Measurements from ENCODE around the gene NUDT14.

Gene NUDT14

DNA sequence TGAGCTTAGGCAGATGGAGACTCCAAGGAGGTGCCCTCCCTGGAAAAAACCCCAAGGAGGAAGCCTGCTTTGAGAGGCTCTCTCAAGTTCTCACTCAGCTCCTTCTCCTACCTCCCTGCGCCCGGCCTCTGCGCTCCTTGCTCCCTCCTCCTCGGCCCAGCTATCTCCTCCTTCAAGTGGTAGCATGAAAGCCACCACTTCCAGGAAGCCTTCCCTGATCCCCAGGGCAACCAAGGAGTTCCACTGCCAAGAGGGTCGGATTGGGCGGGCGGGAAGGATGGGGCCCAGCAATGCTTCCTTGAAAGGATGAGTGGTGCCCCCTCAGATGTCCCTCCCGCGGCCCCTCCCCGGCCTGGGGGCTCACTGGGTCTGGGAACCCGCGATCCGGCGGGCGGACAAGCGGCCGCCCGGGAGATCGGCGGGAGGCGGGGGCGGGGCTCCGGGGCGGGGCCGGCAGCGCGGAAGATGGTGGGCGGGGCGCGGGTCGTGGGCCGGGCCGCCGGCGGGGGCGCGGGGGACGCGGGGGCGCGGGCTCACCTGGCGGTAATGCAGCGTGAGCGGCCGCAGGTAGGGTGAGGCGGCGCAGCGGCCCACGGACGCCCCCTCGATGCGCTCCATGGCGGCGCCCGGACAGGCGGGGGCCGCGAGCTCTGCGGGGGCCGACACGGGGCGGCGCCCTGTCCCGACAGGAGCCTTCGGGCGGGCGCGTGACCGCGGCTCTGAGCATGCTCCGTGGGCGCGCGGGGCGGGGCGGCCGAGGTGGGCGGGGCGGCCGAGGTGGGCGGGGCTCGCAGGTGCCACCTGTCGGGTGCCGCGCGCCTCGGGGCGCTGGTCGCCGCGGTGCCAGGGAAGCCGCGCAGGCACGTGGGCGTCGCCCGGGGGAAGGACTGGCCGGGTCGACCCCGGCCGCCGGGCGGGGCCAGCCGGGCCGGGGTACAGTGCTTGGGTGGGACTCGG is at the start of gene NUDT14:
Gene NUDT14, minus strand, starts transcription at position 721 of the 957 bp plus-strand sequence. Its CDS starts 103 bp downstream, at position 618.
- DNase-seq, result peak in 1 of 2 experiments; percentile 90

- DNase-seq, result no peak
These were observed 48.1 kb upstream of the NUDT14 start for GRCh38 chr14:105229099-105229655.

- DNase-seq, result no peak
These were observed 47.5 kb upstream of the NUDT14 start for GRCh38 chr14:105228562-105228961.

DNA sequence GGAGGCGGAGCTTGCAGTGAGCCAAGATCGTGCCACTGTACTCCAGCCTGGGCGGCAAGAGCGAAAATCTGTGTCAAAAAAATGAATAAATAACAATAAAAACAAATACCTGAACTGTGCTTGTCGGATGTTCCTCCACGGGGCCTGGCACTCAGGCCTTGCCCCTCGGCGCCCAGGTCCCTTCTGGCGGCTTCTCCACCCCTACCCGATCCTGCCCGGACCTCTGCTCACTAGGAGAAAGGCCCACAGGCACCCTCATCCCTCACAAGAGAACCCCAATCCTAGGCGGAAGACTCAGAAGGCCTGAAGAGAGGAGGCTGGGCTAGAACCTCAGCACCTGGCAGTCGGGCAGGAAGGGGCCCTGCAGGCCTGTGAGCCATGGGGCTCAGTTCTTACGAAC is 46.2 kb upstream of the NUDT14 start:
- no peak for DNase-seq

- no peak for DNase-seq
These were observed 45.1 kb upstream of the NUDT14 start for GRCh38 chr14:105226198-105226597.

GRCh38 chr14:105224845-105225570 is 43.9 kb upstream of the NUDT14 start:
- DNase-seq, result no peak

DNA sequence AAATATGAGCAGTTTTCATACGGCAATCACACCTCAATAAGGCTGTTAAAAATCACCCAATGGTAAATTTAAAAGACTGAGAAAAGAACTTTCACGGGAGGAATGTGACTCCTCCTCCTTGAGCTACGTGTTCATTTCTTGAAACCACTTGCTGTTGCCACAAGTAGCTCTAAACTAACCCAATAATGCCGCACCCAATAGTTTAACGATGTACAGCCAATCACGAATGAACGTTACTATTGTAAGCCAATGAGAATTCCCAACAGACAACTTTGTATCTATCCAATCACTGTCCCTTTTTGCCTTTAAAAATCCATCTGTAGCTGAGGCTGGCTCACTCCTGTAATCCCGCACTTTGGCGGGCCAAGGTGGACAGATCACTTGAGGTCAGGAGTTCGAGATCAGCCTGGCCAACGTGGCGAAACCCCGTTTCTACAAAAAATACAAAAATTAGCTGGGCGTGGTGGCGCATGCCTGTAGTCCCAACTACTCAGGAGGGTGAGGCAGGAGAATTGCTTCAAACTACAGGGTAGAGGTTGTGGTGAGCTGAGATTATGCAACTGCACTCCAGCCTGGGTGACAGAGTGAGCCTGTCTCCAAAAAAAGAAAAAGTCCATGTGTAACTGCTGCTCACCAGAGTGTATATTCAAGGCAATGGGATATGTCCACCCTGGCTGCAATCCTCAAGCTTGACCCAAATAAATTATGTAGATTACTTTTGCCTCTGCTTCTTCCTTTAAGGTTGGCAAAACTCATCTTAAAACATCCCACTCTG is 42.8 kb upstream of the NUDT14 start:
- no peak for DNase-seq

DNA sequence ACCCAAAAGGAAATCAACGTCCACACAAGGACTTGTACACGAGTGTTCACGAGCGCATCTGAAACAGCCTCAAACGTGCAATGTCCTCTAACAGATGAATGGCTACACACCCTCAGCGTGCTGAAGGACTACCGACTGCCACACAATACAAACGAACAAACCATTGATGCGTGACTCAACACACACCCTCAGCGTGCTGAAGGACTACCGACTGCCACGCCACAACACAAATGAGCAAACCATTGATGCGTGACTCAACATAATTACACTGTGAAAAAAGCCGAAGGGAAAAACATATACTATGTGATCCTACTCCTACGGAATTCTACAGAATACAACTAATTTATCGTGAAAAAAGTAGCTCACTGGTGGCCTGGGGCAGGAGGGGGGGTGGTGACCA is 42.1 kb upstream of the NUDT14 start:
- no peak for DNase-seq

- DNase-seq, result no peak
These were observed 40.6 kb upstream of the NUDT14 start for GRCh38 chr14:105221598-105222178.

DNA sequence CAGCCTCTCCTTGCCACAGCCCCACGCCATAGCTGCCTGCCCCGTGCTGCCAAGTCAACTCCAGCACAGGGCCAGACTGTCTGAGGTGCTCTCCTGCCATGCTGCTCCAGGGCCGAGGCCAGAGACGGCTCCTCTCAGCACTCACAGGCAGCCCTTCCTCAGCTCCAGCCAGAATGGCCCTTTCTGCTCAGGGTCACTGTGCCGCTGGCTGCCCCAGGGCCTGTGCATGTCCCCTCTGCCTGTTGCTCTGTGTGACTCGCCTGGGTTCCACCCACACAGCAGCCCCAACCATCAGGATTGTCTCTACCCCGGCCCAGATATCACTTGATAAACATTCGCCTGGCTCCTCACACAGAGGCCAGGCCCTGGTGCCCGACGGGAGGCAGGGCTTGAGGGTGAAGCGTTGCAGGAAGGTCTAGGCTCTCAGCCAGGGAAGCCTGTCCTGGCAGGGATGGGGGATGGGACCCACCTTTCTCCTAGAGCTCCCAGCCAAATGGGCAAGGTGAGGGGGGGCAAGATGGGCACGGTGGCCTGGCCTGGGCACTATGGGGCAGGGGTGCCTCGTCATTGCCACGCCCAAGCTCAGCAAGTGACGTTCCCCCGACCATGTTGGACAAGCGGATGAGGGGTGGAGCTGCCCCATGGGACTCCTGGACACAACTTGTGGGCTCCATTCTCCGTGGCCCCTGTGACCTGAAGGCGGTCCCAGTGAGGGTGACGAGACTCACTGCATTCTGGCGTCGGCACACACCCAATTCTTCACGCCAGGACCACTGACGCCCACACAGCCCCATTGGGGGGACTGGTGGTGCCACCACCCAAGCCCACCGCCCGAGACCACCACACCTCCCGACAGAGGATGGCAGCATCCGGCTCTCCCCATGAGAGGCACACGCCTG is 39.8 kb upstream of the NUDT14 start:
- no peak for DNase-seq

DNA sequence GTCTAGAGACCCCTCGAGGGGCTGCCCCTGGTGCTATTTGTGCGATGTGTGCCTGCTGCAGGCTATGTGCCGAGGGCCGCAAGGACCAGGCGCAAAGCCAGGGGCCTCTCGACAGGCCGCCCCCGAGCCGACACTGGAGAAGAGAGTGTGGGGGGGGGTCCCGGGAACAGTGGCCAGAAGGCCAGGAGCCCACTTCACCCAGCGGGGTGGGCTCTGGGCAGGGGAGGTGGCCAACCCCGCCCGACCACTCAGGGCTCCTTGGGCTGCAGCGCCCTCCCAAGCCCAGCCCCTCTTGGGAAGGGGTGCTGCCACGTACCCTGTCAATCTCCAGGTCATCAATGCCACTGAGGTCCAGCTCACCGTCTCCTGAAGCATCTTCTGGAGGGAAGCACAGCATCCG is 38.6 kb upstream of the NUDT14 start:
- no peak for DNase-seq

- no peak for DNase-seq
These were observed 38.0 kb upstream of the NUDT14 start for GRCh38 chr14:105219043-105219612.

- no peak for DNase-seq
These were observed 37.5 kb upstream of the NUDT14 start for GRCh38 chr14:105218611-105219010.

DNA sequence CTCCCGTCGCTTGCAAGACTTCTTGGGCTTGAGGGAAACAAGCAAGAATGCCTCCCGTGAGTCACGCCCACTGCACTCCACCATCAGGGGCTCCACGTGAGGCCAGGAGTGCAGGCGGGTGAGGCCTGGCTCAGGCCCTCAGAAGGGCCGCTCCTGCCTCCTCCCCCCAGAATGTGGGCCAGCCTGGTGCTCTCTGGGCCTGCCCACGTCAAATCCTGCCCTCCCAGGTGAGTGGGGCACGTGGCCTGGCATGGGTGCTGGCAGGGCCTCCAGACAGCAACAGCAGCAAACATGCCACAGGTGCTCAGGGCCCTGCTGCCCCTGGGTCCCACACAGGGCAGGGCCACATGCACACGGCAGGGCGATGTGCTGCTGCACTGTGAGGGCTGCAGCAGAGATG is 36.7 kb upstream of the NUDT14 start:
- DNase-seq, result no peak

DNA sequence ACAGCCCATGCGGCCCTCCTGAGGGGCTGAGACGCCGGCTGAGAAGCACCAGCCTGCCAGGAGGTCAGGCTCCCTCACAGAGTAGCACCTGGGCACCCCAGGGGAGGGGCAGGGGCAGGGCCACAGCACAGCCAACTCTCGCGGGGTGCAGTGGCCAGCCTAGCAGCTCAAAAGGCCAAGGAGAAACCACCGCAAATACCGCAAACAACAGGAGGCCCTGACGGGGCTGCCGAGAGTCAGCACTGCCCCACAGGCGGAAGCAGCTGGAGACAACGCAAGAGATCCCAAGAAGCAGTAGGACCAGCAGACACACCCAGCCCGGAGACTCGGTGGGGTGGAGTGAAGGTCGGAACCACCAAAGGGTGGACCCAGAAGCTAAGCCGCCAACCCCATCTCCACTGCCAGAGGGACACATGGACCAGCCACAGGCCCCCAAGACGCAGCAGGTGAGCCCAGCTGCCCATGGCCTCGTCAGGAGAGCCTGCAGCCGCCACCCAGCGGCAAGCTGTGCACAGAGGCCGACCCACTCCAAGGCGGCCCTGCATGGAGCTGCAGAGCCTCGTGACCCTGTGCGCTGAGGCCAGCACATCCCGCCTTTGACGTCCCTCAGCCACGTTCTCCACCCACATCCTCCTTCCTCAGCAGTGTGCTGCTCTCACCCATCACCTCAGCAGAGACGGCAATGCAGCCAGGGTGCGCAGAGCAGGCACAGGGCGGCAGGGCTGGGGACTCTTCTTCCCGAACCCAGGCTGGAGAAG is 35.6 kb upstream of the NUDT14 start:
- DNase-seq, result no peak

- DNase-seq, result no peak
These were observed 34.5 kb upstream of the NUDT14 start for GRCh38 chr14:105215602-105216001.

DNA sequence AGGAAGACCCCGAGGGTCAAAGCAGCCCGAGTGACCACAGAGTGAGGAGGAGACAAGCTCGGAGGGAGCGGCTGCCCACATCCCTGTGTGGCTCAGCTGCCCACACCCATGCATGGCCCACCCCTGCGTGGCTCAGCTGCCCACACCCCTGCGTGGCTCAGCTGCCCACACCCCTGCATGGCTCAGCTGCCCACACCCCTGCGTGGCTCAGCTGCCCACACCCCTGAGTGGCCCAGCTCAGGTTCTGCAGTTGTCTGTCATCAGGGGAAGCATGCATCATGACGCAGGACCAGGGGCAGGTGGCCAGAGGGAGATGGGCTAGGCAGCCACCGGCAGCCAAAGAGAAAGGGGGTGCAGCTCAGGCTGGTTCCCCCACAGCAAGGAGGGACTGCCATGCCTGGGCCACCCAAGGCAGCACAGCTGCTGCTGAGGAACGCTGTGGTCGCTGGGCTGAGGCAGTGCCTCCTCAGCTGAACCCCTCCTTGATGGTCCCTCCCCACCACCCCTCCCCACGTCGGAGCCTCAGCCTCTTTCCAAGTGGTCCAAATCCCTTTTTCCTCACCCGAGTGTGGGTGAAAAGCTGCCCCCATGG is 33.3 kb upstream of the NUDT14 start:
- no peak for DNase-seq

GRCh38 chr14:105213361-105213760 is 32.2 kb upstream of the NUDT14 start:
- no peak for DNase-seq

- DNase-seq, result no peak
These were observed 31.6 kb upstream of the NUDT14 start for GRCh38 chr14:105212541-105213300.

Measured in NCI-H526 (cell line).